ENCODE results near the gene ADTRP.

The ADTRP gene

GRCh38 chr6:11754625-11755271 is 23.9 kb downstream of the ADTRP start:
- DNase-seq = no peak

DNA sequence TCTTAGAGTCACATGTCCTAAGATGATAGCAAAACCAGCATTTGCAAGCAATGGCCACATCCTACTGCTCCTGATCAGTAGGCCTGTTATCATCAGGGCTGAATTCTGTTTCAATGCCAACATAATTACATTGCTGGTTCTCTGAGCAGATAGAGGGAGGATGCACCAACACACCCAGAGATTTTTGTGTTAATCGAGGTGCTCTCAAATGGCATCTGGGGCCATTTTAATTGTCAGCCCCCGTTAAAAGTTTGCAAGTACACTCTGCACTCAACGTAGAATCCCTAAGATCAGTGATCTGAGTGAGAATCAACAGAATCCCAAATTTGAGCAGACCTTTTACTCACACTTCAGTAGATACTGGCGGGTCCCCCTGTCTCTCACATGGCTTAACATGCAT is 24.8 kb downstream of the ADTRP start:
- no peak for DNase-seq

DNA sequence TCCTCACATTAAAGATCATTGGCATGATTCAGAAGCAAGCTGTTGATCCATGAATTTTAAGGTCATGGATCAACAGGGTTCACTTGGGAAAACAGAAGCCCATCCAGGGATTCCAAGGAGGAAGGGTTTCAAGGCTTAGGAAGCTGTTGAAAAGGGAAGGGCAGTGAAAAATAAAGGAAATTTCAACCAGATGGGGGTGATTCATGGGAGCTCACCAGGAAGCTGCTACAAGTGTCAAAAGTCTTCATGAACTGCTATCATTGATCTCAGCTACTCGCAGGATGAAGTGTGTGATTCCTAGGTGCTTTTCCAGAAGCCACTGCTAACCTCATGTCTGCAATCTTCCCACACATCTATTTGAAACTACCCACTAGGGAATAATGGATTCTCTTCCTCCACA is 26.2 kb downstream of the ADTRP start:
- DNase-seq = no peak

GRCh38 chr6:11750682-11751081 is 27.9 kb downstream of the ADTRP start:
- no peak for DNase-seq

DNA sequence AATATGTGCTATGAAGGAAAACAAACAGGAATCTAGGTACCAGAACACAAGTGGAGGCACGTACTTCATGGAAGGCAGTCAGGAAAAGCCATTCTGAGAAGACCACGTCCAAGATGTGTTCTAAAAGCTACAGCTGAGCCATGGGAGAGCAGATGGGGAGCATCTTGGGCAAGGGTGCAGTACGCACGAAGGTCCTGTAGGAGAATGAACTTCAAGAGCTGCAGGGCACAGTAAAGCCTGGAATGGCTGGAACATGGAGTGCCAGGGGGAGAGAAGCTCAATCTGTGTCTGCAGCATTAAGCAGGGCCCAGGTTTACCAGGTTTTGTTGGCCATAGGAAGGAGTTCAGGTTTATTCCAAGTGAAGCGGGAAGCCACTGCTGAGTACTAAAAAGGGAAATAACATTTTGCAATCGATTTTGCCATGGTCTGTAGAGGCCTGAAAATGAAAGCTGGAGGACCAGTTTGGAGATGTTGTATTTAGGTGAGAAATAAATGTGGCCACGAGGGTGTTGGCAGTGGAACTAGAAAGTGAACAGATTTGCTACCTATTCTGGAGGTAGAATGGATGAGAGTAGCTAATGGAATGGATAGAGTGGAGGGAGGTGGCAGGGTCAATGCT is 29.9 kb downstream of the ADTRP start:
- DNase-seq = no peak

DNA sequence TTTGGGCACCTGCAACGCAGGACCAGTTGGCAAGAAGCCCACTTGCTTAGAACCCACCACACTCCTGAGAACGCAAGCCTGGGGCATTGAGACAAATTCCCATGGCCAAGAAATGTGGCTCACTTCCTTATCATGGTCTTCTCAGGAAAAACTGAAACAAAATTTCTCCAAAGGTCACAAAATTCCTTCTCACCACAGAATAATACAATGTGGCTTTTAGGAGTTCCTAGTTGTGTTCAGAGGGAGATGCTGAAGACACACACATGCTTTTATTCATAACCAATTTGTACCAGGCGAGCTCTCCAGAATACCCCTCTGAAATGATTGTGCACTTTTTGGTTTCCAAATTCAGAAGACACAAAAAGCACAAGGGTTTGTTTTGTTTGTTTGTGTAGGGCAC is 31.6 kb downstream of the ADTRP start:
- no peak for DNase-seq

GRCh38 chr6:11744753-11745152 is 33.9 kb downstream of the ADTRP start:
- DNase-seq = no peak

GRCh38 chr6:11744101-11744500 is 34.5 kb downstream of the ADTRP start:
- DNase-seq = no peak

DNA sequence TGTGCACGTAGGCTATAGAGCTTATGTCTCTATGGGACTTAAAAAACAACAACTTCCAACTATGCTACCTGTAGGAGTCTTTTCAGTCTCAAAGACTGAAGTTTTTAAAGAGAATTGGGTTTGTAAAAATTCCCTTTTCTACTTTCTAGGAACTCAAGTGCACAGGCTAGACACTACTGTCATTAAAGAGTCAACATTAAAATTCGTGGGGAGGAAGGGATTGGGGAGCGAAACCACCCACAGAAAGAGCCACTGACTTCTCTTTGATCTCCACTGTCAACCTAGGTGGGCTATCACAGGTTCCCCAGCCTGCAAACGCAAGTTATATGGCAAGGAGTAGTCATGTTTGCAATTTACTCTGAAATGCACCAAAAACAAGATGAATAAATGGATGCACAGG is 37.7 kb downstream of the ADTRP start:
- DNase-seq = no peak

DNA sequence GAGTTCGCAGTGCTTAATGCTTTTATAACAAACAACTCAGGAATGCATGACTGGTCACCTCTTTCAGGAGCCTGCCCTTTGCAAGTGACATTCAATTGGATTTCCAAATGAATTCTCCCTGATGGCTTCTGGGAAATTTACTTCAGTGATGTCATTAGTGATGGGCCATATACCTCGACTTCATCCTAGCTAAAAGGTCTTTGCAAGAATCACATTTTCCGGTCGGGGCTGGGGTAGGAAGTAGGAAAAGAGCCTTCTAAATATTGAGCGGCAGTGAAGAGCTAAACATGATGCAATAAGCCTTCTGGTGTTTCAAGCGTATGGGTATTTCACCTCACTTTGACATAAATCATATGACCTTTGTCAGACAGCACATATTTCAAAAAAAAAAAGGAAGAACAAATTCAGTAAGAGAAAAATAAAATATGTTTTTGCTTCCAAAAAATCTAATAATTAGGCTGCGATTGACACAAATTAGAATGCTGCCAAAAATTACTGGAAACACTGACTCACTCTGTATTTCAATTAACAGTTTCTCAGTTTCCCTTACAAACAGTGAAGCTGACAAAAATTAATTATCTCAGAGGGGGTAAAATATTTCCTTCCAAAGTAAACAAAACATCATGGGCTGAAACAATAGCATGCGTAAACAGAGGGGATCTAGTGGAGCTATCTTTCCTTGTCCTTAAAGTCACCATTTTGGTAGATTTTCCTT is 39.8 kb downstream of the ADTRP start:
- DNase-seq = no peak

DNA sequence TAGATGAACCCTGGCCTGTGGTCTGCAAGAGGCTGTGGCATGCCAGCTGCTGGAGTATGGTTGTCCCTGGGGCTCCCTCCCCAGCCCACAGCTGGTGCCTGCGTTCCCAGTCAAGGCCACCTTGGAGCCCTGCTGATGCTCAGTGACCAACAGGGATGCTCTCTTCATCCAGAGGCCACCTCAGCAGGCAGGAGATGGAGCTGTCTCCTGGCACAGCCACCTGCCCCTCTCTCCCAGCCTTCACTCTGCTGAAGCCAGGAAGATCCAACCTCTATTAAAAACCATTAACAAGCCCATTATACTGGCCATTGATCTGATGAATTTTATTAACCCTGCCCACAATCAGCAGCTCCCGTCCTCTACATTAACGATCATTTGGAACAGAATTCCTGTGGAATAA is 40.4 kb downstream of the ADTRP start:
- no peak for DNase-seq

DNA sequence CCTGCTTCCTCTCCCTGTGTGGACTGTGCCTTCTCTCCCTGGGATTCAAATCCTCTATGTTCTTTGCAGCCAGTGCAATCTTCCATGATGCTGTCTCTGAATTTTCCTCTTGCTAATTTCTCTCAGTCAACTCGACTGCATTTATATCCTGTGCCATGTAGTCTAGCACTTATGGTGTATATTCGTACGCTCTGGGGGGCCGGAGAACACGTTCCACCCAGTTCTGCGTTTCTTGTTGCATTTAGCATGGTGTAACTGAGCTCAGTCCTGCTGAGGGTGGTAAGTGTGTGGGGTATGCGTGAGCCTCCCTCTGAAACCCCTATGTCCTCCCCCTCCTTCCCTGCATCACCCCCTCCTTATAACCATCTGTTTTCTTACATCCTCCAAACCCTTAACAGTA is 42.0 kb downstream of the ADTRP start:
- DNase-seq = no peak

GRCh38 chr6:11734861-11735613 is 43.6 kb downstream of the ADTRP start:
- no peak for DNase-seq

DNA sequence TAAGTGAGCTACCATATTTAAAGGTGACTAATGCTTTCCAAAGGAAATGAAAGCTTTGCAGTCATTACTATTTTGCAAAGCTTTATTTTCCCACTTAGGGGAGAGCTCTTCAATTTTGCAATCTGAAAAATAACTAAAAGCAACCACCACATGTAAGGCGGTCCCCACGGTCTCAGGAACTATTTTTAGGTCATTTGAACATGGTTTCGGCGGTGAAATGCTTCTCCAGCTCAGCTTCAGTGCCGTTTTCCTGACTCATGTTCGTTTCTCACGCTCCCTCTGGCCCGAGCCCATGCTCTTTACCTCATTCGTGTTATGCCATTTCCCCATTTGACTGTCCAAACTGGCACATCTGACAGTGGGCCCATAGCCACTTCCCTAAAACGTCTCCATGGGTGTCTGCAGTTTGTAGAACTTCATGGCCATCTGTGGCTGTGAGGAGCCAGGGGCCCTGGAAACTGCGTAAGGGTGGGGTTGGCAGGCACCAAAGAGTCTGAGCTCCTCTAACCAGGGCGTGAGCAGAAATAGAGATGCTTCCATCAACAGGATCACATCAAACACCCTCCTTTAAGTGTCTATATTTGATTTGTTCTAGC is 46.5 kb downstream of the ADTRP start:
- DNase-seq = peak; percentile 86

- no peak for DNase-seq
Observed at GRCh38 chr6:11731423-11731822, 47.2 kb downstream of the ADTRP start.

GRCh38 chr6:11730641-11731040 is 48.0 kb downstream of the ADTRP start:
- peak; percentile 56 for DNase-seq

DNA sequence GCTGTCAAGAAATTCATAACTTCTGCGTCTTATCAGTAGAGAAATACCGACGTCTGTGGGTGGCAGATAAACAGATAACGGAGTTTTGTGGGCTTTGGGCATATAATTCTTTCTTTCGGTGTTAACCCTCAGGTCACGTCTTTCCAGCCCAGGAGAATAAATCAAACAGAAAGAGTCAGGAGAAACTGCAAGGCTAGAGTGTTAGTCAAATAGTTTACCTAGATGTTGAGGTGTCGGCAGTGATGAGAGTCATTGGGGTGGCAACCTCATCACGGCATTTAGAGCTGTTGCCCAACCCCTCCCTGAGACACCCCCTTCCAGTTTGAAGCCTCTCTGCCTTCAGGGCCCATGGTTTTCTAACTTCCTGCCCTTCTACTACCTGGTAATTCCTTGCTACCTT is 49.5 kb downstream of the ADTRP start:
- DNase-seq = peak; percentile 72

GRCh38 chr6:11727998-11728961 is 50.3 kb downstream of the ADTRP start:
- peak; percentile 45 for DNase-seq

DNA sequence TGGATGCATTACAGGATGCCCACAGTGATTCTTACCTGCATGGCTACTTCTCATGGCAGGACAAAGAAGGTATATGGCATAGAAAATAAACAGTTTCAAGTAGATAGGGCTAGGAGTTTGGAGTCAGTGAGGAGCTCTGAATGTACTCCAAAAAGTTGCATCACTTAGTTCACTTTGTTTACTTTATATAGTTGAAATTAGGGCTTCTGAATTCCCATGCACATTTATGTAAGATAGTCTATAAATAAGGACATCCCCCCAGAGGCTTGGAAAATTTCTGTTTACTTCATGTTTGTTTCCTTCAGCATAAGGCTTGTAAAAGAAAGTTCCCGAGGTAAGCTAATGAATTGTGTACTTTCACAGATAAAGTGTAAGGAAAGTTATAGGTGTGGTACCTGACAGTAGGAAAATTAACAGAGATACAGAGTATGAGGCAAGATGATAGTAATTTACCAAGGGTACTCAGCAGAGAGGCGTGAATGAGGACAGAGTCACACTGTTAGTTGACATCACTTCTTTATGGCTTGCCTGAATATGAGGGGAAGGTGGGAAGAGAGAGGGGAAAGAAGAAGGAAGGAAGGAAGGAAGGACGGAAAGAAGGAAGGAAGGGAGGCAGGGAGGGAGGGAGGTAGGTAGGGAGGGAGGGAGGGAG is 51.1 kb downstream of the ADTRP start:
- no peak for DNase-seq

- no peak for DNase-seq
Observed at GRCh38 chr6:11724286-11724685, 54.3 kb downstream of the ADTRP start.

Measured in activated CD4-positive, alpha-beta T cell treated with anti-CD3 and anti-CD28 coated beads, Interleukin-2, Interleukin-6, amounts not matched to agents 100 ng/mL and 50 ng/mL, durations not matched to agents 16 hours and 8 hours (primary cell).